KOPT-K1 (cell line): ENCODE data around the gene UBE2S.

ENCODE experiments used
- H3K27ac ChIP-seq: fragments of 200-600 bp; sonication (generic); 2 replicates; pipeline ENCODE4 v1.5.1; 2016; ENCODE audit warnings: antibody characterized with exemption, mild to moderate bottlenecking, low read depth, low read length; ENCODE audit not compliant: poor library complexity, severe bottlenecking
- H3K36me3 ChIP-seq: fragments of 200-600 bp; sonication (generic); 2 replicates; pipeline ENCODE4 v1.5.1; 2017; ENCODE audit warnings: antibody characterized with exemption, mild to moderate bottlenecking, low read length, moderate library complexity; ENCODE audit not compliant: insufficient read depth
- H3K9me3 ChIP-seq: fragments of 200-600 bp; sonication (generic); 2 replicates; pipeline ENCODE4 v1.5.1; 2017; ENCODE audit warnings: antibody characterized with exemption, low read length, mild to moderate bottlenecking; ENCODE audit not compliant: insufficient read depth, poor library complexity, severe bottlenecking

Gene UBE2S

DNA sequence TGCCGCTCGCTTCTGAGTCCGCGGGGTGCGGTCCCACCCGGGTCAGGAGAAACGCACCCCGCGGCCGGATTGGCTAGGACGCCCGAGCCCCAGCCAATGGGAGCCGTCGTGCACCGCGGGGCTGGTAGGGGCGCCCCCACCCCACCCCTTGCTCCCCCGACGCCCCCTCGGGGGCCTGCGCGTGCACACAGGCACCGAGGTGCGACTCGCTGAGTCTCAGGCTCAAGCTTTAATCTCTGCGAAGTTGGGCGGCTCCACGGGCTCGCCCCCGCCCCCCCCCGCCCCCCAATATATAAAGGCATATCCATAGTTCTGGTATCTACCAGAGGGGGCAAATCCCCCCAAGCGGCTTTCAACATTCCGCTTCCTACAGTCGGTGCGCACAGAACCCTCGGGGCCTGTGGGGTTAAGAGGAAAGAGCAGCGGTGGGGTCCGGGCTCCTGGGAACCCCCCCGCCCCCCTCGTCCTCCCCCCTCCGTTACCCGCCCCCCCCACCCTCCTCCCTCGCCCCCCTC lies 52.8 kb downstream of the UBE2S start, which contains the start of gene COX6B2:
Gene COX6B2 (minus strand): TSS at position 22 of the 515 bp plus-strand sequence. CDS start 198 bp downstream, outside the sequence.
- no peak within 1 kb of the TSS for H3K27ac ChIP-seq
- H3K9me3 ChIP-seq = no peaks in the 10 kb centered on the region

GRCh38 chr19:55353803-55354697 lies 53.5 kb downstream of the UBE2S start:
- no peaks in the 10 kb centered on the region; the same call in 1 of the 2 replicates for H3K36me3 ChIP-seq
- no peak overlapping the region for H3K27ac ChIP-seq
- H3K9me3 ChIP-seq = no peaks in the 10 kb centered on the region

More for the DNA sequence above, 52.8 kb downstream of the UBE2S start, which contains the start of gene COX6B2:
- no peaks in the 10 kb centered on the region for H3K36me3 ChIP-seq

DNA sequence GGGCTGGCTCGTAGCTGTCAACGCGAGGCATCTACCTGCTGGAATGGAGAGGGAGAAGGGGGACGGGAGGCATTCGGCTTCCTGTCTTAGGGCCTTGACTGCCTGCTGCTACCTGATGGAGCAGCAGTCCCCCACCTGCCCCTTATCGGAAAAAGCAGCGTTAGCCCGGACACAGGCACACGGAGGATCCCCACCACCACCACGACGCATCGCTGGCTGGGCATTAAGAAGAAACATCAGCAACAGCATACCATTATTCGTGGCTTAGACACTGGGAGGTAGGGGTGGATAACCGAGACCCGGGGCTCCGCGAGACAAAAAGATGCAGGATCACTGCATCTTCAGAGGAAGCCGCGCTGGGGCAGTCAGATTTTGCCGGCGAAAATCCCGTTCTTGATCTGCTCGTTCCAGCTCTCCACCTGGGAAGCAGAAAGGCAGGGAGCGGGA lies 54.2 kb downstream of the UBE2S start:
- H3K36me3 ChIP-seq = no peaks in the 10 kb centered on the region; the same call in 1 of the 2 replicates
- H3K27ac ChIP-seq = no peak overlapping the region
- no peaks in the 10 kb centered on the region for H3K9me3 ChIP-seq

- H3K9me3 ChIP-seq = no peaks in the 10 kb centered on the region
- peaks cover 2% of the 10 kb centered on the region; the same call in 1 of the 2 replicates for H3K36me3 ChIP-seq
- no peak overlapping the region for H3K27ac ChIP-seq
Measured at GRCh38 chr19:55352549-55353145, 54.9 kb downstream of the UBE2S start.

- peaks cover 8% of the 10 kb centered on the region; the same call in 1 of the 2 replicates for H3K36me3 ChIP-seq
- no peaks in the 10 kb centered on the region for H3K9me3 ChIP-seq
- no peak overlapping the region for H3K27ac ChIP-seq
Measured at GRCh38 chr19:55352040-55352439, 55.5 kb downstream of the UBE2S start.

- Histone ChIP-seq H3K27ac (no peak overlapping the region), H3K9me3 (no peaks in the 10 kb centered on the region), H3K36me3 (peaks cover 14% of the 10 kb centered on the region; the same call in 1 of the 2 replicates)
Measured at GRCh38 chr19:55350620-55351315, 56.8 kb downstream of the UBE2S start.
